T47D (cell line): ENCODE measurements around the gene TBCK.
A peak's percentile ranks its signal among the peaks of the same experiment; 100 is the strongest.

Experiments used
- DNase-seq, 2 experiments: peaks; one replicate each; pipeline versions ENCODE4 v3.0.0 to v3.0.0-alpha.2; 2011 to 2012; ENCODE audit warnings: low read depth in 1 of 2, low spot score in 1 of 2
- JUND ChIP-seq: IDR thresholded peaks from 2 replicates; pipeline ENCODE4 v1.6.1; 2012; ENCODE audit warnings: low read depth
- in situ Hi-C: cut with HindIII; loops from 2 replicates; pipeline ENCODE4 v1.10.0; 2016; ENCODE audit warnings: low sequenced_read_pairs, low pct_unique_long_range_greater_than_20kb

TBCK gene

DNA sequence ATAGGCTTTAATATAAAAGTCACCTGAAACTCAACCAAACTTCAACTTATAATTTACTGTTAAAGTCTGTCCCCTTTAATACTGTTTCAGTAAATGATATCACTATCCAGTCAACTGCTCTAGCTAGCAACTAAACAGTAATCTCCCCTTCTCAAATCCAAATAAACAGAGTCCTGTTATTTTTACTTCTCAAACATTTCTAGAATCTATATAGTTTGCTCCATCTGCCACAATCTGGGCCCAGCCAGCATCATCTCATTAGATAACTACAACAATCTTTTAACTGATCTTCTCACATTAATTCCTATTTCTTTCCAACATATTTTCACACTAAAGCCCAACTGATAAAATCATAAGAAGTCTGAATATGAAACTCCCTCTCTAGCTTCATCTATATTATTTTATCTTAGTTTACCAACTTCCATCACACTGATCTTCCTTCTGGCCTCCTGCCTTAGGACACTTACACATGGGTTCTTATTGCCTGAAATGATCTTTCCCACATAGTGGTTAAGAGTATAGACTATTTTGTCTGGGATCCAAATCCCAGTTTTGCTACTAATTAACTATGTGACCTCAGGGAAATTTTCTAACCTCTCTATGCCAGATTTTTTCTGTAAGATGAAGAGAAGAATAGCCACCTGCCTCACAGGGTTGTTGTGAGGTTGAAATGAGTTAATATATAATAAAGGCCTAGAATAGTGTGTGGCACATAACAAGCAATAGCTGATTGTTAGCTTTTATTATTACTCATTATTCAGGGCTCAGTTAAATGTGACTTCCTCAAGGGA is 18.6 kb downstream of the TBCK start:
- no peak for DNase-seq
- in situ Hi-C loops = no loop called here
- no peak for TF ChIP-seq JUND

DNA sequence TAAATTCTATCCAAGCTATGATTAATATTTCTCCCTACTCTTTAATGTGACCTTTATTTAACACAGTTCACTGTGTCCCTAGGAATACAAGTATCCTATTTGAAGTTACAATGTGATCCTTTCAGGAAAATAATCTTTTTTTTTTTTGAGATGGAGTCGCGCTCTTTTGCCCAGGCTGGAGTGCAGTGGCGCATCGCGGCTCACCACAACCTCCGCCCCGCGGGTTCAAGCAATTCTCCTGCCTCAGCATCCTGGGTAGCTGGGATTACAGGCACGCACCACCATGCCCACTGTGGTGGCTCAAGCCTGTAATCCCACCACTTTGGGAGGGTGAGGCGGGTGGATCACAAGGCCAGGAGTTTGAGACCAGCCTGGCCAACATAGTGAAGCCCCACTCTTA is 21.9 kb downstream of the TBCK start:
- in situ Hi-C loops = no loop called here
- no peak for DNase-seq
- no peak for TF ChIP-seq JUND

DNA sequence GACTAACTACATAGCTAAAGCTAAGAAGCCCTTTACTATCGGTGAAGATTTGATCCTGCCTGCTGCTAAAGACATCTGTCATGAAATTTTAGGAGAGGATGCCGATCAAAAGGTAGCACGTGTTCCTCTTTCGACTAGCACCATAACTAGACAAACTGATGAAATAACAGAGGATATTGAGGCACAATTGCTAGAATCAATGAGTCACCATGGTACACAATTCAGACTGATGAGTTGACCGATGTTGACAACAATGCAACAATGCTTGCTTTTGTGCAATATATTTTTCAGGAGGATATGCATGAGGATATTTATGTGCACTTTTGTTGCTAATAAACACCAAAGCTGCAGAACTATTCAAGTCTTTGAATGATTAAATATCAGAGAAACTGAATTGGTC is 24.3 kb downstream of the TBCK start:
- TF ChIP-seq JUND = no peak
- in situ Hi-C loops = no loop called here
- DNase-seq = no peak

DNA sequence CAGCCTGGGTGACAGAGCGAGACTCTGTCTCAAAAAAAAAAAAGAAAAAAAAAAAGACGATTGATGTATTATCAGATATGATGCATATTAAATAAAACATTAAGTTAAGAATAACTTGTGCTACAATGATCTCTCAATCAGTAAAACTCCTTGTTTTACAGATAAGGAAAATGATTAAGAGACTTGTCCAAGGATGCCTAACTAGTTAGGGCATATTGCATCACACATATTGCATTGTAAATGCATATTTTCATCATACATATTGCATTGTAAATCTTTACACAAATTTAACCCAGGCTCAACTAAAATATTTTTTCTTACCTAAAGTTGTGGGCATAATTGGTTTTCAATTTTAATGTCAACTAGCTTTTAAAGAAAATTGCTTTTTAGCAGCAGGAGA is 26.3 kb downstream of the TBCK start:
- DNase-seq = no peak
- TF ChIP-seq JUND = no peak
- in situ Hi-C loops = no loop called here

DNA sequence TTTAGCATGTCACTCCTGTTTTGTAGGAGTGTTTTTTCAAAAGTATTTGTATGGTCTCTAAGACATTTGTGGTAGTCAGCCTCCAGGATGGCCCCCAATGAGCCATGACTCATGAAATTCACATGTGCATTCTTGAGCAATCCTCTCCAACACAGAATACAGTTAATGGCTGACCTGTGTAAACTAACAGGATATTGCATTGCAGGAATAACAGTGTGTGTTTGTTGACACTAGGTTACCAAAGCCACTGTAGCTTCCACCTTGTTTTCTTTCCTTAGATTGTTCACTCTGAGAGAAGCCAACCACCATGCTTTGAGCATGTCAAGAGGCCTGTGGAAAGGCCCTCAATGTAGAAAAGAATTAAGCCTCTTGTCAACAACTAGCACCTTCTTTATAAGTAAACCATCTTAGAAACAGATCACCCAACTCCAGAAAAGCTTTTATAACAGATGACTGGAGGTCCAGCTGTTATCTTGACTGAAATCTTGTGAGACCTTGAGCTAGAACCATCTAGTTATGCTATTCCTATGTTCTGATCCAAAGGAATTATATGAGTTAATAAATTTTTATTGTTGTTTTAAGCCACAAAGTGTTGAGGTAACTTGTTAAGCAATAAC is 28.5 kb downstream of the TBCK start:
- in situ Hi-C loops = no loop called here
- DNase-seq = no peak
- TF ChIP-seq JUND = no peak

DNA sequence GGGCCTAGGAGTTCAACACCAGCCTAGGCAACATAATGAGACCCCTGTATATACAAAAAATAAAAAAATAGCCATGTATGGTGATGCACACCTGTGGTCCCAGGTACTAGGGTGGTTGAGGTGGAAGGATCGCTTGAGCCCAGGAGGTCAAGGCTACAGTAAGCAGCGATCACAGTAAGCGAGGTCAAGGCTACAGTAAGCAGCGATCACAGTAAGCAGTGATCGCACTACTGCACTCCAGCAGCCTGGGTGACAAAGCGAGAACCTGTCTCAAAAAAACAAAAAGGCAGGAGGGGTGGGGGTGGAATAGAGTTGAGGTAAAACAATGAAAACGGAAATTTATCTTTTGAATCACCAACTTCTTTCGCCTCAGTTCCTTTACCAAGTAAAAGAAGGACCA is 29.4 kb downstream of the TBCK start:
- DNase-seq = no peak
- in situ Hi-C loops = no loop called here
- TF ChIP-seq JUND = no peak

DNA sequence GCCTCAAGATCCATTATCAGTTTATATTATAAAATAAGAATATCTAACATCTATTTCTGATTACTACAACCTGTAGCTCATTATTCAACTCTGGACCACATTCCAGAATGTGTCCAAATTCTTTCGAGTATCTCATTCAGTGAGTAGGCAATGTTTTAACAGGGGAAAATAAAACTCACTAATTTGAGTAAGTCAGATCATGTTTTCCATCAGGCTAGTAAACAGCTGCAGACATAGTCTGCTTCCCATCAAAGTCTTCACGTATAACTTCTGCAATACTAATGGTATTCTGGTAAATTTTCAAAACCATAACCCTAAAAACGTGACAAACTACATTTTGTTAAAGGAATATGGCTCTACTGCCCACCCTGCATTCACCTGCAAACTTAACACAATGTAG is 31.8 kb downstream of the TBCK start:
- in situ Hi-C loops = no loop called here
- no peak for TF ChIP-seq JUND
- DNase-seq = no peak

DNA sequence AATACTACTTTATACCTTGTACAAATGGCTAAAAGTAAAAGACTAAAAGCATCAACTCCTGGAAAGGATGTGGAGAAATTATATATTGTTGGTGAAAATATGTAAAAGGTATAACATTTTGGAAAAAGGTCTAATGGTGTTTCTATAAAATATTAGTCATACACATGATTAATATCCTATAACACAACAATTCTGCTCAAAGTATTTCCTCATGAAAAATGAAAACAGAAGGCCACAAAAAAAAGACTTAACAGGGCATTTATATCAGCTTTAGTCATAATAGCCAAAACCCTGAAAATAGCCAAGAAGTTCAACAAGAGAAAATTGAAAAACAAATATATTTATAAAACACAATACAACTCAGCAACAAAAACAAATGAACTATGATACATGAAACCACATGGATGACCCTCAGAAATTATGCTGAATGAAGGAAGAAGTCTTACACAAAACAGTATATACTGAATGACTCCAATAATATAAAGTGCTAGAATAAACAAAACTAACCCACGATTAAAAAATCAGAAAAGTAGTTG is 38.8 kb downstream of the TBCK start:
- TF ChIP-seq JUND = no peak
- in situ Hi-C loops = no loop called here
- no peak for DNase-seq

DNA sequence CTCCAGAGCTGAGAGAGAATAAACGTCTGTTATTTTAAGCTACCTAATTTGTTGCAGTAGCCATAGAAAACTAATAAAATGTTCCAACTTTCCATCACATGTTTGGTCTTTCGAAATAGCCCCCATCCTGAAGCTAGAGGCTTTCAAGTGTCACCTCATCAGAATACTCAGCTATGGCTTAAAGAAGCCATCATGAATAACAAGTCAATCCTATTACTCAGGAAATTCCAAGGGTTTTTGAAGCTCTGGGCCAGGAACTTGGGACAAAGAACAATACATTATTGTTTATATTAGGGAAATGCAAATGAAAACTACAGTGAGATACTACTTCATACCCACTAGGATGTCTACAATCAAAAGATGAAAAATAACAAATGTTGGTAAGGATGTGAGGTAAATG is 42.2 kb downstream of the TBCK start:
- in situ Hi-C loops = no loop called here
- no peak for TF ChIP-seq JUND
- DNase-seq = no peak

DNA sequence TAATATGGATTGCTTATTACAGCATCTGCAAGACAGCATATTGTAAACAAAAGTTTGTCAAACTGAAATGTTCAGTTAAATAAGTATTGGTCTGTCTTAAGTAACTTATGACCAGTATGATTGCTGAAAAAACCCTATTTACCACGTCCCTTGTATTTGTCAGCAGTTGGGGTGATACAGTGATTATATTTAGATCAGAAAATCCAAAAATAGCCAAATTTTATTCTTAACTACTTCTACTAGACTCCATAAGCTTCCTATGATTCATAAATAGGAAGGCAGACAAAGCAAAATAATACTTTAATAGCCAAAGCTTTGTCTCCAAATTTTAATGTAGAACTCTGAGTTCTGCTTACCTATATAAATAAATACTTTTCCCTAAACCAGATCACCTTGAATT is 45.3 kb downstream of the TBCK start:
- no peak for DNase-seq
- TF ChIP-seq JUND = no peak
- in situ Hi-C loops = no loop called here

DNA sequence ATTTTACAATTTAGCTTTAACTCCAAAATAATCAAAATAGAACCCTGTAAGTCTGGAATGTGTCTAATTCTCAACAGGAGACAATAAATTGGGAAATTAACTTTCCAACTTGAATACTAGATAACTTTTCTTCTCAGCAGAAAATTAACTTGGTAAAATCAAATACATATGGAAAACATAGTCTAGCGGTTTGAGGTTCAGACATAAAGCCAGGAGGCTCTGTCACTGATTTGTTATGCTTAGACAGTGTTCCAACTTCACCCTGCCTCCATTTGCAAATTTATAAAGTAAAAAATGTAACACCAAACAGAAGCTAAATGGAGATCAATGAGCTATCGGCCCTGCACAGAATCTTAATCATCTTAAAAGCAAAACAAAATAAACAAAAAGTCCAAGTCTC is 46.3 kb downstream of the TBCK start:
- TF ChIP-seq JUND = no peak
- in situ Hi-C loops = no loop called here
- DNase-seq = no peak

DNA sequence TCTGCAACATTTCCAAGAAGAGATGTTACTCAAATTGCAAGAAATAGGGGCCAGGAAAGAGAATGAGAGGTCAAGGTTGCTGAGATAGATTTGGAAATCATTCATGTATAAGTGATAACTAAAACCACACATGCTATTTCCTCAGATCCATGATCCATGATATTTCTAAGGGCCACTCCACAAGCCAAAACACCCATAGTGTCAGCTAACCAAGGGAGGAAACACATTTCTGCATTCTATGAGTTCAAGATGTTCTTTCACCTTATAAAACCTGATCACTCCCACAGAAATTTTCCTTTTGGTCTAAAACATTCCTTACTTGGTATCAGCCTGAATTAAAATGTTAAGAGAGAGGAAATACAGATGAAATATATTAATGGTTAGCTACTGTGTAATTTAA is 47.2 kb downstream of the TBCK start:
- DNase-seq = no peak
- in situ Hi-C loops = no loop called here
- TF ChIP-seq JUND = no peak

DNA sequence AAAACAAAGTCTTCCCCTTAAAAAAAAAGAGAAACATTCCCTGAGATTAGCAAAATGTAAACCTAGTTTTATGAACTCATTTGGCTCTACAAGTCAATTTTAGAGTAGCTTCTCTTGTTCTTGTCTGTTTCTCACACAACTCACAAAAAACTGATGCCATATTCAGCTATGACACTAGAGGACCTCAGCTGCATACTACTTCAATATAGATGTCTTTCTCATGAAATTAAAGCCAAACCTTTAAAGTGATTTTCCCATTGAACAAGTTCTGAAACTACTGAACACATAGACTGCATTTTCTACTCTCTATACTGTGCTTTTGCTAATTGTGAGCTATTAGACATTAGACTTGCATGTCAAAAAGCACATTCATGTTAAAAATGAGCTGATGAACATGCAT is 49.8 kb downstream of the TBCK start:
- DNase-seq = peak; percentile 6 to 64
- in situ Hi-C loops = no loop called here
- no peak for TF ChIP-seq JUND
